Measurements from ENCODE around the gene ZNF184.

Gene ZNF184

GRCh38 chr6:27442932-27443331 is 30.0 kb downstream of the ZNF184 start:
- TF ChIP-seq POLR2A (IDR thresholded peaks at IDR 0.05; ENCODE audit: extremely low read depth, insufficient read length) (no peak), MYC (IDR thresholded peaks at IDR 0.05; ENCODE audit: low read depth, low read length) (no peak), MAX (IDR thresholded peaks at IDR 0.05; ENCODE audit: low read depth, low read length) (no peak)
- TF ChIP-seq, protein P1, sequence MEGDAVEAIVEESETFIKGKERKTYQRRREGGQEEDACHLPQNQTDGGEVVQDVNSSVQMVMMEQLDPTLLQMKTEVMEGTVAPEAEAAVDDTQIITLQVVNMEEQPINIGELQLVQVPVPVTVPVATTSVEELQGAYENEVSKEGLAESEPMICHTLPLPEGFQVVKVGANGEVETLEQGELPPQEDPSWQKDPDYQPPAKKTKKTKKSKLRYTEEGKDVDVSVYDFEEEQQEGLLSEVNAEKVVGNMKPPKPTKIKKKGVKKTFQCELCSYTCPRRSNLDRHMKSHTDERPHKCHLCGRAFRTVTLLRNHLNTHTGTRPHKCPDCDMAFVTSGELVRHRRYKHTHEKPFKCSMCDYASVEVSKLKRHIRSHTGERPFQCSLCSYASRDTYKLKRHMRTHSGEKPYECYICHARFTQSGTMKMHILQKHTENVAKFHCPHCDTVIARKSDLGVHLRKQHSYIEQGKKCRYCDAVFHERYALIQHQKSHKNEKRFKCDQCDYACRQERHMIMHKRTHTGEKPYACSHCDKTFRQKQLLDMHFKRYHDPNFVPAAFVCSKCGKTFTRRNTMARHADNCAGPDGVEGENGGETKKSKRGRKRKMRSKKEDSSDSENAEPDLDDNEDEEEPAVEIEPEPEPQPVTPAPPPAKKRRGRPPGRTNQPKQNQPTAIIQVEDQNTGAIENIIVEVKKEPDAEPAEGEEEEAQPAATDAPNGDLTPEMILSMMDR (IDR thresholded peaks at IDR 0.05; ENCODE audit: low read depth, low read length), result no peak
- H3K4me3 ChIP-seq (ENCODE audit: low read depth, low read length), result no peak overlapping the region
- no peak for DNase-seq (ENCODE audit: low read depth)

DNA sequence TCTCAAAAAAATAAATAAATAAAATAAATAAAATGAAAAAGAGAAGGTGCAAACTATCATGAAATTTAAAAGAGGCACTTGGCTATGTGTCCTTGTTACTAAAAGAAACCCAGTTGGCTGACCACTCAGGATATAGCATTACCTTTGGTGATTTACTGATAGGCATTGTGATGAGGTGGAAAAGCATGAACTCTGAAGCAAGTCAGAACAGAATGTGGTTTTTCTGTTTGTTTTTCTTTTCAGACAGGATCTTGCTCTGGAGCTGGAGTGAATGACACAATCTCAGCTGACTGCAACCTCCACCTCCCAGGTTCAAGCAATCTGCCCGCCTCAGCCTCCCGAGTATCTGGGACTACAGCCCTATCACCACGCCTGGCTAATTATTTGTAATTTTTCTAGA is 31.9 kb downstream of the ZNF184 start:
- H3K4me3 ChIP-seq (ENCODE audit: low read depth, low read length), result no peak overlapping the region
- no peak for DNase-seq (ENCODE audit: low read depth)
- TF ChIP-seq, protein P1 (IDR thresholded peaks at IDR 0.05; ENCODE audit: low read depth, low read length), result no peak
- no peak for TF ChIP-seq POLR2A (IDR thresholded peaks at IDR 0.05; ENCODE audit: extremely low read depth, insufficient read length)

- no peak overlapping the region for H3K4me3 ChIP-seq (ENCODE audit: low read depth, low read length)
- TF ChIP-seq MAX (IDR thresholded peaks at IDR 0.05; ENCODE audit: low read depth, low read length), result no peak
- TF ChIP-seq POLR2A (IDR thresholded peaks at IDR 0.05; ENCODE audit: extremely low read depth, insufficient read length), result no peak
- TF ChIP-seq, protein P1 (IDR thresholded peaks at IDR 0.05; ENCODE audit: low read depth, low read length), result no peak
- no peak for TF ChIP-seq MYC (IDR thresholded peaks at IDR 0.05; ENCODE audit: low read depth, low read length)
- DNase-seq (ENCODE audit: low read depth), result no peak
These were observed 33.5 kb downstream of the ZNF184 start for GRCh38 chr6:27439371-27439770.

DNA sequence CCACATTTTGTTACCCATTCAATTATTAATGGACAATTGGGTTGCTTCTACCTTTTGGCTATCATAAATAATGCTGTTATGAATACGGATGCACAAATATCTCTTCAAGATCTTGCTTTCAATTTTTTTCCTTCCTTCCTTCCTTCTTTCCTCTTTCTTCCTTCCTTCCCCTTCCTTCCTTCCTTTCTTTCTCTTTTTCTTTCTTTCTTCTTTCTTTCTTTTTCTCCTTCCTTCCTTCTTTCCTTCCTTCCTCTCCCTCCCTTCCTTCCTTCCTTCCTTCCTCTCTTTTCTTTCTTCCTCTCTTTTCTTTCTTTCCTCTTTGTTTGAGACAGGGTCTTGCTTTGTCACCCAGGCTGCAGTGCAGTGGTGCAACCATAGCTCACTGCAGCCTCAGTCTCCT is 39.2 kb downstream of the ZNF184 start:
- TF ChIP-seq, protein P1 (IDR thresholded peaks at IDR 0.05; ENCODE audit: low read depth, low read length), result no peak
- TF ChIP-seq MAX (IDR thresholded peaks at IDR 0.05; ENCODE audit: low read depth, low read length) (no peak), POLR2A (IDR thresholded peaks at IDR 0.05; ENCODE audit: extremely low read depth, insufficient read length) (no peak), MYC (IDR thresholded peaks at IDR 0.05; ENCODE audit: low read depth, low read length) (no peak)

DNA sequence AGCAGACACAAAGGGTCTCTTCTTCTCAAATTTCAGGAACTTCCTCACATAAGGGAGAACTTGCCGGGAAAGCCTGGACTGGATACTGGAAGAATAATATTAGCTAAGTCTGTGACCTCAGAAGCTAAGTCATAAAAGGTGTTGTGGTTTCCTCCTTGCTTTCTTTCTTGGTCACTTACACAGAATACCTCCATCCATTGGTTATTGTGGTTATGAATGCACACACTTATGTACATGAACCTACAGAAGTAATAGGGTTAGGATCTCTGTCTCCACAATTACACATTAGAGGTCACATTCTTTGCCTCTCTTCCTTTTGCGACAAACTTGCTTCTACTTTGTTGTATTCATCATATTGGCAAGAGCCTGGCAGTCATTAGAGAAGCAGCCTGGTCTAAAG is 43.9 kb downstream of the ZNF184 start:
- no peak for TF ChIP-seq POLR2A (IDR thresholded peaks at IDR 0.05; ENCODE audit: extremely low read depth, insufficient read length)
- no peak for TF ChIP-seq MAX (IDR thresholded peaks at IDR 0.05; ENCODE audit: low read depth, low read length)
- TF ChIP-seq, protein P1 (IDR thresholded peaks at IDR 0.05; ENCODE audit: low read depth, low read length), result no peak
- H3K4me3 ChIP-seq (ENCODE audit: low read depth, low read length), result no peak overlapping the region
- no peak for DNase-seq (ENCODE audit: low read depth)

More for the DNA sequence above, 39.2 kb downstream of the ZNF184 start:
- DNase-seq (ENCODE audit: low read depth), result no peak
- no peak overlapping the region for H3K4me3 ChIP-seq (ENCODE audit: low read depth, low read length)

- no peak overlapping the region for H3K4me3 ChIP-seq (ENCODE audit: low read depth, low read length)
- no peak for DNase-seq (ENCODE audit: low read depth)
- TF ChIP-seq MYC (IDR thresholded peaks at IDR 0.05; ENCODE audit: low read depth, low read length) (no peak), MAX (IDR thresholded peaks at IDR 0.05; ENCODE audit: low read depth, low read length) (no peak), POLR2A (IDR thresholded peaks at IDR 0.05; ENCODE audit: extremely low read depth, insufficient read length) (no peak)
- TF ChIP-seq, protein P1 (IDR thresholded peaks at IDR 0.05; ENCODE audit: low read depth, low read length), result no peak
These were observed 44.4 kb downstream of the ZNF184 start for GRCh38 chr6:27428502-27428901.
